Measurements from ENCODE around the gene NAT16.

DNA sequence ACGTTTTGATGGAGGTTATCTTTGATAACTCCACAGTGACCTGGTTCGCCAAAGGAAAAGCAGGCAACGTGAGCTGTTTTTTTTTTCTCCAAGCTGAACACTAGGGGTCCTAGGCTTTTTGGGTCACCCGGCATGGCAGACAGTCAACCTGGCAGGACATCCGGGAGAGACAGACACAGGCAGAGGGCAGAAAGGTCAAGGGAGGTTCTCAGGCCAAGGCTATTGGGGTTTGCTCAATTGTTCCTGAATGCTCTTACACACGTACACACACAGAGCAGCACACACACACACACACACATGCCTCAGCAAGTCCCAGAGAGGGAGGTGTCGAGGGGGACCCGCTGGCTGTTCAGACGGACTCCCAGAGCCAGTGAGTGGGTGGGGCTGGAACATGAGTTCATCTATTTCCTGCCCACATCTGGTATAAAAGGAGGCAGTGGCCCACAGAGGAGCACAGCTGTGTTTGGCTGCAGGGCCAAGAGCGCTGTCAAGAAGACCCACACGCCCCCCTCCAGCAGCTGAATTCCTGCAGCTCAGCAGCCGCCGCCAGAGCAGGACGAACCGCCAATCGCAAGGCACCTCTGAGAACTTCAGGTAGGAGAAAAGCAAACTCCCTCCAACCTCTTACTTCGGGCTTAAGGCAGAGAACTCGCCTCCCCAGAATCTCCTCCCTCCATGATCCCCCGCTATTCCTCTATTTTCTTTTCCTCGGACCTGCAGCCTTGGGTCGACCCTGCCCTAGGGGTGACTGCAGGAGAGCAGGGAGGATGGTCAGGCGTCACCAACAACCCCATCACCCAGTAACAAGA is 53.2 kb downstream of the NAT16 start, which contains the start of gene SERPINE1:
- TF ChIP-seq, protein P1, sequence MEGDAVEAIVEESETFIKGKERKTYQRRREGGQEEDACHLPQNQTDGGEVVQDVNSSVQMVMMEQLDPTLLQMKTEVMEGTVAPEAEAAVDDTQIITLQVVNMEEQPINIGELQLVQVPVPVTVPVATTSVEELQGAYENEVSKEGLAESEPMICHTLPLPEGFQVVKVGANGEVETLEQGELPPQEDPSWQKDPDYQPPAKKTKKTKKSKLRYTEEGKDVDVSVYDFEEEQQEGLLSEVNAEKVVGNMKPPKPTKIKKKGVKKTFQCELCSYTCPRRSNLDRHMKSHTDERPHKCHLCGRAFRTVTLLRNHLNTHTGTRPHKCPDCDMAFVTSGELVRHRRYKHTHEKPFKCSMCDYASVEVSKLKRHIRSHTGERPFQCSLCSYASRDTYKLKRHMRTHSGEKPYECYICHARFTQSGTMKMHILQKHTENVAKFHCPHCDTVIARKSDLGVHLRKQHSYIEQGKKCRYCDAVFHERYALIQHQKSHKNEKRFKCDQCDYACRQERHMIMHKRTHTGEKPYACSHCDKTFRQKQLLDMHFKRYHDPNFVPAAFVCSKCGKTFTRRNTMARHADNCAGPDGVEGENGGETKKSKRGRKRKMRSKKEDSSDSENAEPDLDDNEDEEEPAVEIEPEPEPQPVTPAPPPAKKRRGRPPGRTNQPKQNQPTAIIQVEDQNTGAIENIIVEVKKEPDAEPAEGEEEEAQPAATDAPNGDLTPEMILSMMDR (IDR thresholded peaks at IDR 0.05): peak in 1 of 3 experiments; percentile 22
- TF ChIP-seq POLR2A (IDR thresholded peaks at IDR 0.05; ENCODE audit: low read depth): peak; percentile 54

All from esophagus muscularis mucosa (tissue), 3 donors.